Fibroblast of the conjunctiva (primary cell): ENCODE measurements around the gene HOXD4.

ENCODE experiments used
- DNase-seq: peaks from one replicate; pipeline ENCODE4 v3.0.0-alpha.2; 2010; ENCODE audit warnings: low read depth

HOXD4 gene

DNA sequence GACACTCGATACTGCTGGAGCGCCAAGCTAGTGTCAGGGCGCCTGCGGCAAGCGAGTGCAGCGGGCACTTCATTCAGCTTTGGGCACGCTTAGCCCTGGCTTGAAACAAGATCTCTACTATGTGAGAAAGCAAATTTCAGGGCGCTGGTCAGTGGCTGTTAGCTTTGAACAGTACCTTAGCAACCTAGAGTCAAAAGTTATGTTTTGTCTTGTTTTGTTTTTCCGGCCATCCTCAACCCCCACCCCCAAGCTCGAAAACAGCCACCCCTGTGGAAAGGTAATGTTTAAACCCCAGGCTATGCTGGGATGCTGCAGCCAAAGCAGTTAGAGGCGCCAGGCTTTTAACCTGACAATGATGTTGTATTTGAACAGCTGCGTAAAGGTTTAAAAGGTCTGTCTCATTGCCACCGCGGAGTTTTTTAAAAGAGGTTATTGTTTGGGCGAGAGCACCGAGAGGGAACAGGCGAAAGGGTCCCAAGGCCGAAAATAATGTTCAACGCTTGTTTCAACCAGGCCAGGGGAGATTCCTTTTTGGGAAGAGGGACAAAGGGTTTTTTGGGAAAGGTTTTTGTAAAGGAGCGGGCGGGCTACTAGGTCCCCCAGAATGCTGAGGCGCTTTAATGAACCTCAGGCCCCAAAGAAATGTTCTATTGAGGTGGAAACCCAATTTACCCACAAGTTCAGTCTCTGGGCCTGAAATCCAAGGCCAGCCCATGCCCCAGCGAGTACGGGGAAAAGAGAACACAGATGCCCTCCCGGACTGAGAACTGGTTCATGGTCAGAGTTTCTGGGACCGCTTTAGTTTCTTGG, 37.0 kb upstream of the HOXD4 start:
- DNase-seq = no peak

DNA sequence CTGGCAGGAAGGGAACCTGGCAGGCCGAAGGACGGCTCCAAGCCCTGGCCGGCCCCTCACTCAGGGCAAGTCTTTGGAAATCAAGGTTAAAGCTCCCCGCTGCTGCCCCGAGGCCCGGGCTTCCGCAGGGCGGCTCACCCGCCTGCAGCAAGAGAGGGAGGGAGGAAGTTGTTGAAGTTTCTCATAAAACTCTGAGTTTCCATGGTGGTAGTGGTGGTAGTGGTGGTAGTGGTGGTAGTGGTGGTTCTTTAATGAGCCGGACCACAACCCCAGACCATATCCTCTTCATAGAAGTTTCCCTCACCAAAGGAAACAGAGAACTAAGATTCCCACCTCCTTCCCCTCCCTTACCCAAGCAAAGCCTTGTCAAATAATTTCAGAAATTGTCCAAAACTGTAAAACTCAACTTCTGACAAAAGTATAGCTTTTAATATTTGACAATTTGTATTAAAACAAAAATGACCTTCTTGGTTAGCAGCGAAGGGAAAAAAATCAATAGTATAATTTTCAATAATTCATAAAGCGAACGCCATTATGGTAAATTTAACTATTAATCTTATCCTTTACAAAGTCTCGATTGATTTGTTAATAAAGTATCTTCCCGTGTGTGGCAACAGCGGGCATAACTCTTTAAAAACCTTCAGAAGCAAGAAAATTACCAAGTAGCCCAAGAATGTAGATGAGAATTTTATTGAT, 36.3 kb upstream of the HOXD4 start:
- no peak for DNase-seq

DNA sequence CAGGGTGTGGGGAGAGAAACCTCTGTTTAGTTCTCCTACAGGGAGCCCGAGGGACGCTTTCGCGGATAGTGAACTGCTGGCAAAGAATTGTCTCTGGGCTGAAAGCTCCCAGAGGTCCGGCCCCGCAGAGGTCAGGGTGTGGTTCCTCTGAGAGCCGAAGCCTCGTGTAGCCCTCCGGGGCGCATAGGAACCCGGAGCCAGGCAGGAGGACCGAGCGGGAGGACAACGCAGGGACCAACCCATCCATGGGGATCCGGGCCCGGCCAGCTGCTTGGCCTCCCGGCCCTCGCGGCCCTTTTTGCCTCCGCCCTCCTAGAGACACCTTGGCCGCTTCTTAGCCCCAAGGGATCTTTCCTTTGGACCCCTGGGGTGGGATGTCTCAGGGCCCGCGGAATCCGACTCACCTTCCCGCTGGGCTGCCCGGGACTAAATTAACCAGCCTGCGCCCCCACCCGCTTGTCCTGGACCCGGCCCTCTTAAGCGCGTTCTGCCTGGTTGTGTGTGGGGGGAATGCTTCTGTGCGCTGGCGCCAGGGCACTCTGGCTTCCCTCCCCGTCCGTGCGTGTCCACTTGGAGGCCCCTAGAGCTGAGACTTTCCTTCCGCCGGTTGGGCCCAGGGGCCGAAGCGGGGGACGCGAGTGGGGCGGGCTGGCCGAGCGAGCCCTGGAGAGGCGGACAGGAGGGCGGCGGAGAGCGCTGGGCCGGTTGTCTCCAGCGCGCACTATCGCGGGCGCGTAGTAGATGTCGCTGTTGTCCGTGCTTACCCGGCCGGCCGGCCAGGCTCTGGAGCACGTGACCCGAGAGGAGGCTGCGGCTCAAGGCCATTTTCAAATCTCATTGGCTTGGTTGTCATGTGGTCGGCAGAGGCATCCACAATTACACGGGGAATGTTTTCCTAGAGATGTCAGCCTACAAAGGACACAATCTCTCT, 35.2 kb upstream of the HOXD4 start, which contains the start of gene HOXD10:
HOXD10 (plus strand) TSS at position 896 of the 931 bp plus-strand sequence. CDS start 56 bp downstream, outside the sequence.
- no peak for DNase-seq

DNA sequence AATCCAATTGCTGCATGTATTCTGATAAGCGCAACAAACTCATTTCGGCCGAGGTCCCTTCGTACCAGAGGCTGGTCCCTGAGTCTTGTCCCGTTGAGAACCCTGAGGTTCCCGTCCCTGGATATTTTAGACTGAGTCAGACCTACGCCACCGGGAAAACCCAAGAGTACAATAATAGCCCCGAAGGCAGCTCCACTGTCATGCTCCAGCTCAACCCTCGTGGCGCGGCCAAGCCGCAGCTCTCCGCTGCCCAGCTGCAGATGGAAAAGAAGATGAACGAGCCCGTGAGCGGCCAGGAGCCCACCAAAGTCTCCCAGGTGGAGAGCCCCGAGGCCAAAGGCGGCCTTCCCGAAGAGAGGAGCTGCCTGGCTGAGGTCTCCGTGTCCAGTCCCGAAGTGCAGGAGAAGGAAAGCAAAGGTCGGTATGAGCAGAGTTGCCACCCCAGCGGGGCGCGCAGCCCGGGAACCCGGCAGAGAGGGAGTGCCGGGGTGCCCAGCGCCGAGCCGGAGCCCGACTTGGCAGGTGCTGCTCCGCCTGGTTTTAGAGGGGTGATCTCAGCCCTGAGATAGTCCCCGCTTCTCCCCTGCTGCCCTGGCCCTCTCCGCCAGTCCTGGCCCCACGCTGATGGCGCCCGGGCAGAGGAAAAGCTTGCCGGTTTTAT, 34.1 kb upstream of the HOXD4 start:
- no peak for DNase-seq

DNA sequence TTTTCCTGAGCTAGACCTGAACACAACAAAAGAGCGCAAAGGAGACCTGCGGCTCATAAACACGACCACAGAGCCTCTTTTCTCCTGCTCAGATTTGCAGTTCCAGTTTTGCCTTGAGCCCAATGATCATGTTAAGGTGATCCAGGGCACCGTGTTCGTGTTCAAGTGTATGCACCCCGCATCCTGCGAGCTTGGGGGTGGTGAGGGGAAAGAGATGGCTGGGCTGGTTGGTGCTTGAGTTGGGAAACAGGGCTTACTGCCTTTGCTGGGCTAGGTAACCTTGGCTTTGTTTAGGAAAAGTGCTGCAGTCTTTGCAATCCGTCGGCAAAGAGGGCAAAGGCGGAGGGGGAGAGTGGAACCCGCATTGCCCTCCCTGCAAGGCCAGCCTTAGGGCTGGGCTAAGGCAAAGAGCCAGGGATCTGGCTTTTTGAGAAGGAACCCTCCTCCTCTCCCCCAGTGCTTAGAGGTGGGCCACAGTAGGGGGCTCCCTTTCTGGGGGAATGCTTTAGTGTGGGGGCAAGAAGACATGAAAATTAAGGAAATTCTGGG, 33.5 kb upstream of the HOXD4 start:
- no peak for DNase-seq

DNA sequence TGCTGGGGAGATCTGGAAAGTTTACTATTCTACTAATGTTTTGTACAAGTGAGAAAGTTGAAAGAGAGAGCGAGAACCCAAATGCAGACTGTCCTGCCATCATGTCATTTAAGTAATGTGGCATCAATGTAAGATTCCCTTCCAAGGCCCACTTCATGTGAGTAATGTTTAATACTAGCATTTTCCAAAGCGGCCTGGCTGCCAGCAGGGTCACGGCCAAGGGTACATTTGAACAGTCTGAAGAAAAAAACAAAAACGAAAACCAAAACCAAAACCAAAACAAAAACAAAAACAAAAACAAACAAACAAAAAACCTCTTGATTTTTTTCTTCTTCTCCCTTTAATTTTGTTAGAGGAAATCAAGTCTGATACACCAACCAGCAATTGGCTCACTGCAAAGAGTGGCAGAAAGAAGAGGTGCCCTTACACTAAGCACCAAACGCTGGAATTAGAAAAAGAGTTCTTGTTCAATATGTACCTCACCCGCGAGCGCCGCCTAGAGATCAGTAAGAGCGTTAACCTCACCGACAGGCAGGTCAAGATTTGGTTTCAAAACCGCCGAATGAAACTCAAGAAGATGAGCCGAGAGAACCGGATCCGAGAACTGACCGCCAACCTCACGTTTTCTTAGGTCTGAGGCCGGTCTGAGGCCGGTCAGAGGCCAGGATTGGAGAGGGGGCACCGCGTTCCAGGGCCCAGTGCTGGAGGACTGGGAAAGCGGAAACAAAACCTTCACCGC, 32.6 kb upstream of the HOXD4 start:
- DNase-seq = no peak

DNA sequence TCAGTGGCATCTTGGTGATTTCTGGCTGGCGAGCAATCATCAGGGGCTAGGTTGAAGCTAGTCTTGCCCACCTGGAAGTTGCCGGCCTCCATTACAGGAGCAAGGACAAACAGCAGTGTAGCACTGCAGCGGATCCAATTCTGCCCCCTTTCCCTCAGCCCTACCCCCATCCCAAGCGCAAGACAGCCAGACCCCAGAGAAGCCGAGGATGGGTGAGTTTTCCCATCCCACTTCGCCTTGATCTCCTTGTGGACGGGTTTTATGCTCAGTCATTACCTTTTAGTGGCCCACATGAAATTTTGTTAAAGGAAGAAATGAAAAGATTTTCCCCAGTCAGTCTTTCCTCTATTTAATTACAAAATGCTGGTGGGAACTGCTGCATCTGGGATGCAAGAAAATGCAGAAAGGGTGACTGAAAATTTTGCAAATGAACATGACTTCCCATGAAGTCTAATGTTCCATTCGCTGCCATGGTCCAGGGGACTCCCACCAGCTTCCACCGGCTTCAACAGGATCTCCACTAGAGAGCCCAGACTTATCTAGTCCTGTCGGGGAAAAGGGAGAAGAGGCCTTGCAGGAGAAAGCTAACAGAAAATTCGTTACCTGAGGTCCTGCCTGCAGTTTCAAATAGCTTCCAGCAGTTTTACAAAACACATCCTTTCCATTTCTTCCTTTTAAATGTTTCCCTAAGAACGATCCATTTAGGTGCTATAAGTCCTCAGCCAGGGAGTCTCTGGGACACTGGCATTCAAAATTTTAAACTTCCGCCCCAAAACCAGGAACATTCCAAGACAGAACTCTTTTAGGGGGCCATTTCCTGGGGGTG, 30.8 kb upstream of the HOXD4 start:
- no peak for DNase-seq

DNA sequence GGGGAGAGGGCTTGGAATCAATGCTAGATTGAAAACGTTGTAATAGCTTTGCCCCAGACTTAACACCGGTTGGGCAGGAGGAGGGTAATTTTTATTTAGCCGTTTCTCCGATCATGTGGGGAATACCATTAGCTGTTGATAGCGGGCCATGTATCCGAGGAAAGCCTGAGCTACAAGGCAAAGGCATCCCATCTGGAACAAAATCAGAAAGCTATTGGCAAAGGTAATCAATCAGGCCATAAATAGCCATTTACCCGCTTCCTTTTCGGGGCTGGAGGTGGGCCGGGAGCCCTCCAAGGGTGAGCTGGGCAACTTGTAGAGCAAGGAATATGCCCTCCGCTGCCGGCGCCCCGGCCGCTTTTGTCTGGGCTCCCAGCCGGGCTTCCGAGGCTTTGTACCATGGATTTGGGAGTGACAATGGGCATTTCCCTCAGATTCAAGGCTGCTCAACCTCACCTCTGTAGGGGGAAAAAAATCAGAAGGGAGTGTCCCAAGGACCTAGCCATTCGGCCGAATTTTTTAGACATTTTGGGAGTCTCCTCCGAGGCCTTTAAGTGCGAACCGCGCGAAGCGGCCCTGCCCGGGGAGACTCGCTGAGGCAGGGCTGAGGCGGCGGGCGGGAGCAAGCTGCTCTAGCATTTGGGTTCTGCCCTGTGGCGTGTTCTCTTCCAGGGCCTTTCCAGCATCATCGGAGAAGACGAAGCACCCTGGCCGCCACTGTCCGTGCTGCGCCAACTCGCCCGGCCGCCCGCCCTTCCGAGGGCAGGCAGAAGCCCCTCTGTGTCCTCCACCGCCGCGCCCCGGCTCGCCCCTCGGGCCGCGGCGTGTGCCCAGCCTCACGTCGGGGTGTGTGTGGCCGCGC, 29.9 kb upstream of the HOXD4 start:
- no peak for DNase-seq

DNA sequence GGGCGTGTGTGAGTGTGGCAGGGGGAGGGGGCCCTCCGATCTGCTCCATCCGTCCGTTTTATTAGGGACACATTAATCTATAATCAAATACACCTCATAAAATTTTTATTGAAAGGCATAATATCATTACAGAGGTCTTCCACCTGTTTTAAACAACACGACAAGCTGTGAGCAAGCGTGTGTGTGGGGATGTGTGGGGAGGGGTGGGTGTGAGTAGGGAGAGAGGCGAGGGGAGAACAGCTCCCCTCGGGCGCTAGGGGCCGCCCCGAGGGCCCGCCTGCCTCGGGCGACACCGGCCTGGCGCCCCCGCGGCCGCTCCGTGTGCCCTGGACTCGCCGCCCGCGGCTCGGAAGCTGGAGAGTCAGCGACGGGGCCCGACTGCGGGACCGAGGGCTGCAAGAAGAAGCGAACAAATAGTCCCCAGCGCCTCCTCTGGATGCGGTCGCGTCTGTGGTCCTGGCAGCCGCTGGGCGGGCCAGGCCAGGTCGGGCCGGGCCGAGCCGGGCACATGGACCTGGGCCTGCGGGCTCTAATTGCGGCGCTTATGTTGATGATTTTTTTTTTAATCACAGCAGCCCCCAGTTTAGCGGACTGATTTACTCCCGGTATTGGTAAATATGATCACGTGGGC, 29.2 kb upstream of the HOXD4 start:
- no peak for DNase-seq

DNA sequence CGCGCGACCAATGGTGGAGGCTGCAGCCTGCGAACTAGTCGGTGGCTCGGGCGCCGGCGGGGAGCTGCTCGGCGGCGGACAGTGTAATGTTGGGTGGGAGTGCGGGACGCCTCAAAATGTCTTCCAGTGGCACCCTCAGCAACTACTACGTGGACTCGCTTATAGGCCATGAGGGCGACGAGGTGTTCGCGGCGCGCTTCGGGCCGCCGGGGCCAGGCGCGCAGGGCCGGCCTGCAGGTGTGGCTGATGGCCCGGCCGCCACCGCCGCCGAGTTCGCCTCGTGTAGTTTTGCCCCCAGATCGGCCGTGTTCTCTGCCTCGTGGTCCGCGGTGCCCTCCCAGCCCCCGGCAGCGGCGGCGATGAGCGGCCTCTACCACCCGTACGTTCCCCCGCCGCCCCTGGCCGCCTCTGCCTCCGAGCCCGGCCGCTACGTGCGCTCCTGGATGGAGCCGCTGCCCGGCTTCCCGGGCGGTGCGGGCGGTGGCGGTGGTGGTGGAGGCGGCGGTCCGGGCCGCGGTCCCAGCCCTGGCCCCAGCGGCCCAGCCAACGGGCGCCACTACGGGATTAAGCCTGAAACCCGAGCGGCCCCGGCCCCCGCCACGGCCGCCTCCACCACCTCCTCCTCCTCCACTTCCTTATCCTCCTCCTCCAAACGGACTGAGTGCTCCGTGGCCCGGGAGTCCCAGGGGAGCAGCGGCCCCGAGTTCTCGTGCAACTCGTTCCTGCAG, 28.5 kb upstream of the HOXD4 start, which contains the start of gene HOXD9:
HOXD9 (plus strand) TSS at position 37 of the 728 bp plus-strand sequence; CDS start at position 87, 50 bp downstream.
- no peak for DNase-seq

DNA sequence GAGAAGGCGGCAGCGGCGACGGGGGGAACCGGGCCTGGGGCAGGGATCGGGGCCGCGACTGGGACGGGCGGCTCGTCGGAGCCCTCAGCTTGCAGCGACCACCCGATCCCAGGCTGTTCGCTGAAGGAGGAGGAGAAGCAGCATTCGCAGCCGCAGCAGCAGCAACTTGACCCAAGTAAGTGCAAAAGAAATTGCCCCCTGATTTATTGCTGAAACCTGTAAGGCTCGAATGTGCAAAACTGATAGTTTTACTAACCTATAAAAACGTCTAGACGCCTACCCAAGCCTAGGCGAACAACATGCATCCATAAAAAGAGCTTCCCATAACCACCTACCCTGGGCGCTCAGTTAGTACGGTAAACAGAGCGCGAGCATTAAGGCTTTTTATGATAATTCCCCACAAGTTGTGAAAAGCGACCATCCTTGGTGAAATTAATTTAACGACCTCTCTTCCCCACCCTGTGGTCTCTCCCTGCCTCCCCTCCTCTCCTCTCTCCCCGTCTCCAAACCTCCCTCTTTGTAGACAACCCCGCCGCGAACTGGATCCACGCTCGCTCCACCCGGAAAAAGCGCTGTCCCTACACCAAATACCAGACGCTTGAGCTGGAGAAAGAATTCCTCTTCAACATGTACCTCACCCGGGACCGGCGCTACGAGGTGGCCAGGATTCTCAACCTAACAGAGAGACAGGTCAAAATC, 27.8 kb upstream of the HOXD4 start:
- DNase-seq = no peak

DNA sequence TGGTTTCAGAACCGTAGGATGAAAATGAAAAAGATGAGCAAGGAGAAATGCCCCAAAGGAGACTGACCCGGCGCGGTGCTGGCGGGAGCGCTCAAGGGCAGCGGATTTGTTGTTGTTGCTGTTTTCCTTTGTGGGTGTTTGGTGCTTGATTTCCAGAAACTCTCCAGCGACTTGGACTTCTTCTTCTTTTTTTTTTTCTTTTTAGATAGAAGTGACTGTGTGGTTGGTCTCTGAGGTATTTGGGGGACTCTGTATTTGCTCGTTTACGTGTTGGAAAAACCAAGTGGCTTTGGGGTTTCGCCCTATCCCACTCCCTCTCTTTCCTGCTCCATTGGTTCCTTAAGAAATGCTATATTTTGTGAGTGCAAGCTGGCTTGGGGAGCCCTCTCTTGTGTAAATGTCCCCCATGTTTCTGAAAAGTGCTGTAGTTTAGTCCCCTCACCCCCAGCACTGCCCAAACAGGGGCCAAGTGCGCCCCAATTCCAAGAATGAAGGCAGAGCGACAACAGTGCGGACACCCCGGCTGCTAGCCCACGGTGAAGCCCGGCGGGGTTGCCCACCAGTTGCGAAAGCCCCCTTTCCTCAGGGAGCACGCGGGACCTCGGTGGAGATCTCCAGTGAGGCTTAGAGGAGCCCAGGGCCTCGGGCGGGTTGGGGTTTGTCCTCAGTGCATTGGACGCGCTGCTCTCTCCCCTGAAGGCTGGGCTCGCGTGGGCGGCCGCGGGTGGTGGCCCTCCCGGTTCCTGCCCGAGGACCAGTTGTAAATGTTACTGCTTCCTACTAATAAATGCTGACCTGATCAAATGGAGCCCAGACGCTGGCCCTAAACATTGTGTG, 27.0 kb upstream of the HOXD4 start:
- DNase-seq = no peak

DNA sequence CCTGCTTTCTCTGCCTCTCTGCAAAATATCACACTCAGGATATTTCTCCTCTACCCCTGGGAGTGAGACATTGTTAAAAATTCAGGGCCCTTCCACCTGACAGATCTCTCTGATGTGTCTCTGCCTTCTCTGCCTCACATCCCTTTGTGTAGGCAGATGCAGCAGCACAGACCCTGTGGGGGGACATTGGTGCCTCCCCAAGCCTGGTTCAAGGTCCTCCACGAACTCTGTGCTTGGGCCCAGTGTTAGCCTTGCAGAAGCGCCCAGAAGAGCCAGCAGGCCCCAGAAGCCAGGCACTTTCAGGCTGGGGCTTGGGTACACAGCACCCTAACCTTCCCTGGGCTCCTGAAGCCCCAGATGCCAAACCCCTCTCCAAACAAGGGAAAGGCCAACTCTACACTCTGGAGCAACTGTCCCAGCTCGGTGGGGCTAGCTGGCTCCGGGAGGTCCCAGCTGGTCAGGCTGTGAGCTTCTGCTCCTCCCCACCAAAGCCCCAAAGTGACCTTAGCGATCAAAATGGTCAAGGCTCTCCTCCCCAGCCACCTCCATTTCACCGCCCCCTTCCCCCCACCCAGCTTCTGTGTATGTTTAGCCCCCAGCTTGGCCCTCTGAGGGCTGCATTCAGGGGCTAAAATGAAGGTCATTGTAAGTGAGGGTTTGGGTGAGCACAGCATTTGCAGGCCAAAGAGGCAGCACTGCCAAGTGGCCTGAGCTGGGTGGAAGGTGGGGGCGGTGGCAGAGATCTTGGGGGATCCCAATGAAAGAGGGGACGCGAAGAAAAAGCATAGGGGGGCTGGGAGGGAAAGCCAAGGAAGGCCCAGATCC, 26.2 kb upstream of the HOXD4 start:
- no peak for DNase-seq

DNA sequence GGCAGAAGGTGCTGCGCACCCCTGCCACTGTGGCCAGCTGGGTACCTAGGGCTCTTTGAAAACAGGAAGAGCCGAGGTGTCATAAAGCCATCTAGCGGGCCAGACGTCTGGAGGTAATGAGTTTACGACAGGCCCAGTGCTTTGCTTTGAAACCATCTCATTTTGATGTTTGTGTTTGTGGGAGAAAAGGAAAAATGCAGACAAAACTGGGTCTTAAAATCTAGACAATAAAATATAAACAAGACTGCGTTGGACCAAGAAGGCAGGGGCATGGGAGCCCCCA, 25.6 kb upstream of the HOXD4 start:
- no peak for DNase-seq
